ENCODE data around the gene ACACB. TPM values are rescaled to one million over a fixed set of nuclear protein-coding genes. Genes with fewer than 3 reads are reported as not detected.

The ACACB gene
- total RNA-seq, 1 experiment from 2014 or later, result 1.0 TPM

- CTCF ChIA-PET, result interaction anchor here (0.6 to 3.7 kb wide), 4 partner anchors 11 to 320 kb away, joined by 3 to 22 read pairs (median 4); no protein-coding TSS in a partner anchor
- POLR2A ChIA-PET, result interaction anchor here (4.4 kb wide), 1 partner anchor 10 kb away, joined by 25 read pairs; no protein-coding TSS in a partner anchor
- intact Hi-C loops (cut with micrococcal nuclease), result loop anchor here (2.0 kb wide), 1 partner anchor 283 kb away; no protein-coding TSS in a partner anchor
- no peaks in the 10 kb centered on the region for H3K9me3 Mint-ChIP-seq (ENCODE audit: unreplicated experiment)
- peaks cover 36% of the 10 kb centered on the region for H3K36me3 Mint-ChIP-seq (ENCODE audit: insufficient read depth, unreplicated experiment)
- DNase-seq (ENCODE audit: unreplicated experiment), result no peak
- peak overlapping the region; percentile 4 for H3K27ac Mint-ChIP-seq (ENCODE audit: low read depth, unreplicated experiment)
- no peak overlapping the region for H3K4me3 Mint-ChIP-seq (ENCODE audit: unreplicated experiment)
- H3K27me3 Mint-ChIP-seq (ENCODE audit: insufficient read depth, unreplicated experiment), result no peaks in the 10 kb centered on the region
- H3K4me1 Mint-ChIP-seq (ENCODE audit: insufficient read depth, unreplicated experiment), result no peaks in the 10 kb centered on the region
- BruUV-seq (replicated peaks), result TSS peak; percentile 21
- no peak for TF ChIP-seq CTCF (IDR thresholded peaks at IDR 0.05; ENCODE audit: unreplicated experiment)
Observed at GRCh38 chr12:109109746-109110350, 6.5 kb upstream of the ACACB start.

- no peaks in the 10 kb centered on the region for H3K4me1 Mint-ChIP-seq (ENCODE audit: insufficient read depth, unreplicated experiment)
- H3K27me3 Mint-ChIP-seq (ENCODE audit: insufficient read depth, unreplicated experiment), result no peaks in the 10 kb centered on the region
- POLR2A ChIA-PET, result interaction anchor here (0.8 to 4.4 kb wide), 2 partner anchors 12 to 44 kb away, joined by 3 to 25 read pairs; no protein-coding TSS in a partner anchor
- no peak for TF ChIP-seq CTCF (IDR thresholded peaks at IDR 0.05; ENCODE audit: unreplicated experiment)
- no peaks in the 10 kb centered on the region for H3K9me3 Mint-ChIP-seq (ENCODE audit: unreplicated experiment)
- intact Hi-C loops (cut with micrococcal nuclease), result loop anchor here (2.0 kb wide), 1 partner anchor 282 kb away; no protein-coding TSS in a partner anchor
- H3K4me3 Mint-ChIP-seq (ENCODE audit: unreplicated experiment), result peak overlapping the region; percentile 67
- peaks cover 30% of the 10 kb centered on the region for H3K36me3 Mint-ChIP-seq (ENCODE audit: insufficient read depth, unreplicated experiment)
- DNase-seq (ENCODE audit: unreplicated experiment), result no peak
- H3K27ac Mint-ChIP-seq (ENCODE audit: low read depth, unreplicated experiment), result peak overlapping the region; percentile 23
- BruUV-seq (replicated peaks), result TSS peak; percentile 21
- CTCF ChIA-PET, result interaction anchor here (0.6 to 2.7 kb wide), 25 partner anchors 9 to 1179 kb away, joined by 3 to 35 read pairs (median 4); no protein-coding TSS in a partner anchor
Observed at GRCh38 chr12:109110988-109111495, 5.3 kb upstream of the ACACB start.

DNA sequence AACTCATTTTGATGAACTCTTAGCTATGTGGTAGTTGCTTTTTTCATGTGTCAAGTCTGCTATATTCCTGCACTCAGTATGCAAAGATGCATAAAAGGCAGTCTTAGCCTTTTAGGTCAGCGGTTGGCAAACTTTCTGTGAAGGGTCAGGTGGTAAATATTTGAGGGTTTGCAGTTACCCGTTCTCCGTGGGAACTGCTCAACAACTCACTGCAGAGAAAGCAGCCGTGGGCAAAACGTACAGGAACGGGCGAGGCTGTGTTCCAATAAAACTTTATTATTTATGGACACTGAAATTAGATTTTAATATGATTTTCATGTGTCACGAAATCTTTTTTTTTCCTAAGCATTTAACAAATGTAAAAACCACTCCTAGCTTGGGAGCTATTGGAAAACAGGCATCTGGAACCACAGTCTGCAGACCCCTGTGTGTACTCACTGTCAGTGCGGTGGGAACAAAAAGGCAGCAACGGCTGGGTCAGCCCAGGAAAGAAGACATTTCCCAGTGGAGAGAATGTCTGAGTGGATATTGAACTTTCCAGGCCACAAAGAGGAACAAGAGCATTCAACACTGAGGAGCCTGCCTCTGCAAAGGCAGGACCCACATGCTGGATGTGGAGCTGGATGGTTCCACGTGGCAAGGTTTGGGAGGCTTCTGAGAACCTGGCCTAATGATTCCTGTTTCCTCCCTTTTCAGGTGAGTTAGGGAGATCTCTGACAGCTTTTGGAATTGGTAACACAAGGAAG, 3.5 kb upstream of the ACACB start:
- no peak overlapping the region for H3K4me3 Mint-ChIP-seq (ENCODE audit: unreplicated experiment)
- H3K27me3 Mint-ChIP-seq (ENCODE audit: insufficient read depth, unreplicated experiment), result no peaks in the 10 kb centered on the region
- no peak for TF ChIP-seq CTCF (IDR thresholded peaks at IDR 0.05; ENCODE audit: unreplicated experiment)
- ChIA-PET CTCF (interaction anchor here (0.6 to 3.4 kb wide), 45 partner anchors 8 to 427 kb away, joined by 3 to 35 read pairs (median 4); no protein-coding TSS in a partner anchor), POLR2A (interaction anchor here (0.6 to 4.4 kb wide), 4 partner anchors 13 to 77 kb away, joined by 3 to 25 read pairs (median 4); no protein-coding TSS in a partner anchor)
- no peak for DNase-seq (ENCODE audit: unreplicated experiment)
- H3K36me3 Mint-ChIP-seq (ENCODE audit: insufficient read depth, unreplicated experiment), result peaks cover 12% of the 10 kb centered on the region
- no peaks in the 10 kb centered on the region for H3K4me1 Mint-ChIP-seq (ENCODE audit: insufficient read depth, unreplicated experiment)
- no TSS peak for BruUV-seq (replicated peaks)
- intact Hi-C loops (cut with micrococcal nuclease), result loop anchor here (1.0 to 2.0 kb wide), 2 partner anchors 142 to 272 kb away; no protein-coding TSS in a partner anchor
- H3K9me3 Mint-ChIP-seq (ENCODE audit: unreplicated experiment), result no peaks in the 10 kb centered on the region
- H3K27ac Mint-ChIP-seq (ENCODE audit: low read depth, unreplicated experiment), result no peak overlapping the region

Measured in MCF 10A (cell line).